Suprapubic skin (tissue), 4 donors: ENCODE results near the gene BORA. TPM values are rescaled to one million over a fixed set of nuclear protein-coding genes. Genes with fewer than 3 reads are reported as not detected.

Source experiments
- DNase-seq, 2 donors: peaks; one replicate each; pipeline ENCODE4 v3.0.0-alpha.2; 2019; ENCODE audit warnings: low spot score in 2 of 2
- H3K27ac ChIP-seq: fragments of 200-600 bp; sonication (generic); one replicate; pipeline ENCODE4 v1.5.1; 2019
- H3K27me3 ChIP-seq: fragments of 200-600 bp; sonication (generic); one replicate; pipeline ENCODE4 v1.5.1; 2019
- H3K36me3 ChIP-seq: fragments of 200-600 bp; sonication (generic); one replicate; pipeline ENCODE4 v1.5.1; 2019
- H3K4me1 ChIP-seq: fragments of 200-600 bp; sonication (generic); one replicate; pipeline ENCODE4 v1.5.1; 2019
- H3K4me3 ChIP-seq: fragments of 200-600 bp; sonication (generic); one replicate; pipeline ENCODE4 v1.5.1; 2019; ENCODE audit warnings: mild to moderate bottlenecking
- H3K9me3 ChIP-seq: fragments of 200-600 bp; sonication (generic); one replicate; pipeline ENCODE4 v1.5.1; 2019
- CTCF ChIP-seq, 2 donors: fragments of 200-600 bp in 1 of 2; fragments of 450-650 bp in 1 of 2; sonication (generic) in 1 of 2; IDR thresholded peaks; one replicate each; pipeline ENCODE4 v1.5.1; 2016 to 2019; ENCODE audit warnings: antibody characterized with exemption in 2 of 2, mild to moderate bottlenecking in 1 of 2, moderate library complexity in 1 of 2
- EP300 ChIP-seq: sonication (generic); formaldehyde crosslinking; IDR thresholded peaks from one replicate; pipeline ENCODE4 v1.6.1; 2017; ENCODE audit warnings: antibody characterized with exemption
- POLR2A ChIP-seq, 2 donors: fragments of 450-650 bp; IDR thresholded peaks; one replicate each; pipeline ENCODE4 v1.6.1; 2017; ENCODE audit warnings: antibody characterized with exemption in 2 of 2, mild to moderate bottlenecking in 2 of 2, moderate library complexity in 2 of 2
- POLR2AphosphoS5 ChIP-seq, 3 donors: sonication (generic); formaldehyde crosslinking; IDR thresholded peaks; one replicate each; pipeline ENCODE4 v1.6.1; 2017; ENCODE audit warnings: antibody characterized with exemption in 3 of 3
- WGBS: methylation state at CpG from one replicate; pipeline ENCODE4 v1.1.5; 2018; 5-methylcytosine and 5-hydroxymethylcytosine counted together
- total RNA-seq, 4 donors: library from RNA; depleted of rRNA; stranded (reverse); fragments of >200 nt; gene quantifications; one replicate each; pipeline ENCODE4 v1.1.0, GENCODE V29; 2016

BORA gene
- 1 to 10 TPM; 2.7 to 8.3 (median 4.9) TPM for total RNA-seq

- 0% methylated on average over 29 of the region's 71 CpGs for WGBS
- Histone ChIP-seq H3K9me3 (no peaks in the 10 kb centered on the region), H3K27me3 (no peaks in the 10 kb centered on the region), H3K4me3 (peak within 1 kb of the TSS; percentile 75), H3K36me3 (no peaks in the 10 kb centered on the region), H3K27ac (peak within 1 kb of the TSS; percentile 49), H3K4me1 (peaks cover 32% of the 10 kb centered on the region)
- TF ChIP-seq POLR2AphosphoS5 (IDR thresholded peaks at IDR 0.05) (peak in 1 of 3 donors; percentile 12), POLR2A (IDR thresholded peaks at IDR 0.05) (peak in 1 of 2 donors; percentile 5), CTCF (IDR thresholded peaks at IDR 0.05) (no peak)
- peak; percentile 97 to 98 for DNase-seq
Measured at GRCh38 chr13:72727417-72728289, at the start of gene BORA, which contains the start of gene MZT1. BORA (plus strand) TSS chr13:72727923; CDS start chr13:72728941, 1,018 bp downstream. MZT1 (minus strand) TSS chr13:72727629; CDS start chr13:72727602, 27 bp downstream.

- H3K27me3 ChIP-seq = no peaks in the 10 kb centered on the region
- H3K4me3 ChIP-seq = no peak overlapping the region
- DNase-seq = no peak
- no peaks in the 10 kb centered on the region for H3K36me3 ChIP-seq
- TF ChIP-seq EP300 = no peak
- TF ChIP-seq POLR2A (IDR thresholded peaks at IDR 0.05) = no peak
- TF ChIP-seq CTCF (IDR thresholded peaks at IDR 0.05) = no peak
- no peak for TF ChIP-seq POLR2AphosphoS5 (IDR thresholded peaks at IDR 0.05)
- no peaks in the 10 kb centered on the region for H3K4me1 ChIP-seq
- H3K9me3 ChIP-seq = no peaks in the 10 kb centered on the region
- H3K27ac ChIP-seq = no peak overlapping the region
- 32% methylated on average over 1 of the region's 1 CpG for WGBS
Measured at GRCh38 chr13:72678312-72678711, 49.4 kb upstream of the BORA start.

- no peak for TF ChIP-seq CTCF (IDR thresholded peaks at IDR 0.05)
- TF ChIP-seq POLR2AphosphoS5 (IDR thresholded peaks at IDR 0.05) = no peak
- no peak for TF ChIP-seq EP300
- no peak for TF ChIP-seq POLR2A (IDR thresholded peaks at IDR 0.05)
- 93% methylated on average over 1 of the region's 1 CpG for WGBS
- Histone ChIP-seq H3K4me3 (no peak overlapping the region), H3K4me1 (no peaks in the 10 kb centered on the region), H3K9me3 (no peaks in the 10 kb centered on the region), H3K27ac (no peak overlapping the region), H3K27me3 (no peaks in the 10 kb centered on the region), H3K36me3 (no peaks in the 10 kb centered on the region)
- DNase-seq = no peak
Measured at GRCh38 chr13:72680353-72680752, 47.4 kb upstream of the BORA start.

- TF ChIP-seq POLR2A (IDR thresholded peaks at IDR 0.05) = no peak
- no peak for TF ChIP-seq POLR2AphosphoS5 (IDR thresholded peaks at IDR 0.05)
- no peak for DNase-seq
- Histone ChIP-seq H3K4me3 (no peak overlapping the region), H3K4me1 (no peaks in the 10 kb centered on the region), H3K9me3 (no peaks in the 10 kb centered on the region), H3K27ac (no peak overlapping the region), H3K27me3 (no peaks in the 10 kb centered on the region), H3K36me3 (no peaks in the 10 kb centered on the region)
- 77% methylated on average over 3 of the region's 3 CpGs for whole genome bisulfite sequencing
Measured at GRCh38 chr13:72686766-72687165, 41.0 kb upstream of the BORA start.

- Histone ChIP-seq H3K4me1 (no peaks in the 10 kb centered on the region), H3K9me3 (no peaks in the 10 kb centered on the region), H3K4me3 (no peak overlapping the region), H3K27ac (no peak overlapping the region), H3K27me3 (no peaks in the 10 kb centered on the region), H3K36me3 (no peaks in the 10 kb centered on the region)
- no peak for DNase-seq
- no peak for TF ChIP-seq POLR2AphosphoS5 (IDR thresholded peaks at IDR 0.05)
Measured at GRCh38 chr13:72689181-72689696, 38.5 kb upstream of the BORA start.

- no peak overlapping the region for H3K4me3 ChIP-seq
- H3K27me3 ChIP-seq = no peaks in the 10 kb centered on the region
- no peaks in the 10 kb centered on the region for H3K4me1 ChIP-seq
- H3K36me3 ChIP-seq = no peaks in the 10 kb centered on the region
- WGBS = 73% methylated on average over 5 of the region's 5 CpGs
- no peaks in the 10 kb centered on the region for H3K9me3 ChIP-seq
- TF ChIP-seq POLR2A (IDR thresholded peaks at IDR 0.05) (no peak), CTCF (IDR thresholded peaks at IDR 0.05) (no peak), EP300 (no peak), POLR2AphosphoS5 (IDR thresholded peaks at IDR 0.05) (no peak)
- no peak for DNase-seq
- no peak overlapping the region for H3K27ac ChIP-seq
Measured at GRCh38 chr13:72692884-72693514, 34.7 kb upstream of the BORA start.
